Cardiac muscle cell (in vitro differentiated cells and primary cell): Measurements from ENCODE around the gene REG1B. TPM values are rescaled to one million over a fixed set of nuclear protein-coding genes. Genes with fewer than 3 reads are reported as not detected.

Experiments
- DNase-seq, 2 donors: peaks; one replicate each; pipeline versions ENCODE4 v3.0.0 to v3.0.0-alpha.2; 2010 to 2017; ENCODE audit warnings: low read depth in 1 of 2, low spot score in 1 of 2
- H3K27ac ChIP-seq: fragments of 200-600 bp; sonication (generic); 2 replicates; pipeline ENCODE4 v1.5.1; 2016
- H3K27me3 ChIP-seq: fragments of 200-600 bp; sonication (generic); 2 replicates; pipeline ENCODE4 v1.6.0; 2016; ENCODE audit warnings: control low read depth
- H3K36me3 ChIP-seq: fragments of 200-600 bp; sonication (generic); 2 replicates; pipeline ENCODE4 v1.5.1; 2016; ENCODE audit warnings: control low read depth
- H3K4me1 ChIP-seq: fragments of 200-600 bp; sonication (generic); 2 replicates; pipeline ENCODE4 v1.8.1; 2017; ENCODE audit warnings: low read depth, mild to moderate bottlenecking, mixed run types
- H3K4me3 ChIP-seq: fragments of 200-600 bp; sonication (generic); 2 replicates; pipeline ENCODE4 v1.5.1; 2016; ENCODE audit warnings: mild to moderate bottlenecking
- H3K9me3 ChIP-seq: fragments of 200-600 bp; sonication (generic); 2 replicates; pipeline ENCODE4 v1.5.1; 2017; ENCODE audit warnings: low read depth, mild to moderate bottlenecking, control low read depth
- polyA plus RNA-seq: library from polyadenylated mRNA; unstranded; fragments of >200 nt; fragmentation: Nextera tagmentation; extraction: Ambion mirVana; gene quantifications from 2 replicates; pipeline ENCODE4 v1.2.1, GENCODE V29; 2016
- total RNA-seq: library from RNA; depleted of rRNA; stranded (reverse); fragments of >200 nt; gene quantifications from 2 replicates; pipeline ENCODE4 v1.2.3, GENCODE V29; 2016
- TF ChIP-seq, protein P1 (sequence below): IDR thresholded peaks from 2 replicates; pipeline ENCODE4 v1.5.1; 2012; ENCODE audit warnings: low read depth, mild to moderate bottlenecking, low read length

Gene REG1B
- total and polyA plus RNA-seq, 2 experiments from 2014 or later, result not detected

DNA sequence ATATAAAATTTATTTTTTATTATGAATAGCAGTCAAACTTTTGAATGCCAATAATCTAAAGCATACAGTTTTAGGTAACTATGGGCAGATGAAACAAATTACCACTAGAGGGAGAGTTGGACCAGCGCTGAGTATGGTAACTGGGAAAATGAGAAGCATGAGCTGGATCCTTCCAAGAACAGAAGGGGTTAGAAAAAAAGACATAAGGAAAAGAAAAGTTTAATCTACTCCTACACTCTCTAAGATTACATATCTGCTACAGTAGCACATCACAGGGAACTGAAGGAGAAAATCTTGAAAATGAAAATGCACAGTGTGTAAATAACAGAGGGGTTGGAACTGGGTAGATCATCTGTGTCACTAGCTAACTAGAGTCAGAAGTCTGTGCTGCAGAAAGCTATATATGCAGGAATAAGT lies 46.8 kb downstream of the REG1B start:
- peak in 1 of 2 donors; percentile 55 for DNase-seq
- TF ChIP-seq, protein P1, sequence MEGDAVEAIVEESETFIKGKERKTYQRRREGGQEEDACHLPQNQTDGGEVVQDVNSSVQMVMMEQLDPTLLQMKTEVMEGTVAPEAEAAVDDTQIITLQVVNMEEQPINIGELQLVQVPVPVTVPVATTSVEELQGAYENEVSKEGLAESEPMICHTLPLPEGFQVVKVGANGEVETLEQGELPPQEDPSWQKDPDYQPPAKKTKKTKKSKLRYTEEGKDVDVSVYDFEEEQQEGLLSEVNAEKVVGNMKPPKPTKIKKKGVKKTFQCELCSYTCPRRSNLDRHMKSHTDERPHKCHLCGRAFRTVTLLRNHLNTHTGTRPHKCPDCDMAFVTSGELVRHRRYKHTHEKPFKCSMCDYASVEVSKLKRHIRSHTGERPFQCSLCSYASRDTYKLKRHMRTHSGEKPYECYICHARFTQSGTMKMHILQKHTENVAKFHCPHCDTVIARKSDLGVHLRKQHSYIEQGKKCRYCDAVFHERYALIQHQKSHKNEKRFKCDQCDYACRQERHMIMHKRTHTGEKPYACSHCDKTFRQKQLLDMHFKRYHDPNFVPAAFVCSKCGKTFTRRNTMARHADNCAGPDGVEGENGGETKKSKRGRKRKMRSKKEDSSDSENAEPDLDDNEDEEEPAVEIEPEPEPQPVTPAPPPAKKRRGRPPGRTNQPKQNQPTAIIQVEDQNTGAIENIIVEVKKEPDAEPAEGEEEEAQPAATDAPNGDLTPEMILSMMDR, result no peak
- H3K36me3 ChIP-seq, result no peaks in the 10 kb centered on the region
- no peaks in the 10 kb centered on the region for H3K9me3 ChIP-seq
- no peaks in the 10 kb centered on the region for H3K27me3 ChIP-seq
- H3K4me1 ChIP-seq, result peaks cover 5% of the 10 kb centered on the region
- no peak overlapping the region for H3K27ac ChIP-seq
- H3K4me3 ChIP-seq, result no peak overlapping the region

DNA sequence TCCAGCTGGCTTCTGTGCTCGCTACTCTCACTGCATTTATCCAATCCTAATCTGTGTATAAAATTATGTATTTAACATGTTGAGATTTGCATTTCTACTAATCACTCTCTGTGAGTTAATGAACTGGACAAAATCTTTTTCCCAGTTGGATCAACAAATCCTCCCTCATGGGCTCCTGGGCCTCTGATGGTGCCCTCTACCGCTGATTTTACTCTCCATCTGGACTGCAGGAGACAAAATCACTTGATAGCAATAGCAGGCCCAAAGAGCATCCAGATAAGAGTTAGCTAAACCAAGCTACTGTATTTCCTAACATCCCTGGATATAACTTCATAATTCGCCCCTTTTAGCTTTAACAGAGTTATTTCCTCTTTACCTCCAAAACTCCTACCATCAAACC lies 47.8 kb downstream of the REG1B start:
- TF ChIP-seq, protein P1, result no peak
- no peak for DNase-seq
- Histone ChIP-seq H3K4me3 (no peak overlapping the region), H3K36me3 (no peaks in the 10 kb centered on the region), H3K27me3 (no peaks in the 10 kb centered on the region), H3K9me3 (no peaks in the 10 kb centered on the region), H3K27ac (no peak overlapping the region), H3K4me1 (peaks cover 5% of the 10 kb centered on the region)

Other genes starting within 250 kb of the REG1B start
- not detected in 2 replicates for gene REG3G, start 62.3 kb downstream of the REG1B start, total RNA-seq
- not detected in 2 replicates for gene REG3G, start 62.3 kb downstream of the REG1B start, polyA plus RNA-seq
- not detected in 2 replicates for gene REG1A, start 32.5 kb upstream of the REG1B start, total RNA-seq
- 1.2 and 1.3 TPM in 2 replicates for gene REG1A, start 32.5 kb upstream of the REG1B start, polyA plus RNA-seq
- 0.30 and 2.6 TPM in 2 replicates for gene REG3A, start 71.8 kb upstream of the REG1B start, total RNA-seq
- gene REG3A, start 71.8 kb upstream of the REG1B start, polyA plus RNA-seq, result 0.70 and 6.1 TPM in 2 replicates